IMR-90 (cell line): ENCODE results near the gene NOC2L. TPM values are rescaled to one million over a fixed set of nuclear protein-coding genes. Genes with fewer than 3 reads are reported as not detected.

ENCODE experiments used
- ATAC-seq: fragments of 200-7000 bp; cut with Tn5 transposase; 2 replicates; pipeline ENCODE4 v1.9.1; 2020; ENCODE audit warnings: low read depth, mild to moderate bottlenecking, moderate library complexity
- BruUV-seq: library from RNA; stranded (reverse); fragments of 400-500 nt; replicated peaks from 2 replicates; lab custom pipeline; 2021; lab: Mats Ljungman, UMichigan
- CTCF ChIA-PET: fragments of 300-600 bp; formaldehyde crosslinking; extraction: SDS; loops from one replicate; lab custom pipeline; 2021; ENCODE audit warnings: antibody characterized with exemption; lab: Yijun Ruan, JAX
- POLR2A ChIA-PET: fragments of 300-600 bp; sonication (Branson Sonifier 250); formaldehyde crosslinking; loops from one replicate; lab custom pipeline; 2022; ENCODE audit warnings: antibody characterized with exemption; ENCODE audit not compliant: unreplicated experiment; lab: Charles Lee
- DNase-seq: peaks from one replicate; pipeline ENCODE4 v3.0.0; 2013
- H2AFZ ChIP-seq: replicated peaks from 2 replicates; pipeline ENCODE3; 2013; ENCODE audit warnings: low read length, mild to moderate bottlenecking; ENCODE audit not compliant: poor library complexity
- H2AK5ac ChIP-seq: 2 replicates; pipeline ENCODE4 v1.6.1; 2013; ENCODE audit warnings: low read depth, low read length, inconsistent platforms
- H2AK9ac ChIP-seq: replicated peaks from 2 replicates; pipeline ENCODE3; 2013; ENCODE audit warnings: mild to moderate bottlenecking, low read depth, low read length, moderate library complexity; ENCODE audit not compliant: poor library complexity
- H2BK120ac ChIP-seq: 2 replicates; pipeline ENCODE4 v1.6.1; 2013; ENCODE audit warnings: low read depth, low read length, inconsistent platforms
- H2BK15ac ChIP-seq: 3 replicates; pipeline ENCODE4 v1.6.1; 2013; ENCODE audit warnings: low read depth, low read length, inconsistent platforms
- H2BK20ac ChIP-seq: 2 replicates; pipeline ENCODE4 v1.6.1; 2013; ENCODE audit warnings: low read depth, mild to moderate bottlenecking, inconsistent platforms, low read length, moderate library complexity
- H2BK5ac ChIP-seq: 2 replicates; pipeline ENCODE4 v1.6.1; 2013; ENCODE audit warnings: mild to moderate bottlenecking, low read depth, low read length, inconsistent platforms; ENCODE audit not compliant: poor library complexity, severe bottlenecking
- H3K14ac ChIP-seq: replicated peaks from 2 replicates; pipeline ENCODE4 v1.6.1; 2013; ENCODE audit warnings: low read depth, low read length, inconsistent platforms
- H3K18ac ChIP-seq: 2 replicates; pipeline ENCODE4 v1.6.1; 2013; ENCODE audit warnings: low read depth, low read length, control low read depth
- H3K23ac ChIP-seq: 2 replicates; pipeline ENCODE4 v1.6.1; 2013; ENCODE audit warnings: low read depth, low read length, inconsistent platforms
- H3K27ac ChIP-seq: 2 replicates; pipeline ENCODE4 v1.5.1; 2013; ENCODE audit warnings: mild to moderate bottlenecking, control low read depth, low read length; ENCODE audit not compliant: insufficient read depth
- H3K27me3 ChIP-seq: 2 replicates; pipeline ENCODE4 v1.6.1; 2013; ENCODE audit warnings: low read length; ENCODE audit not compliant: control insufficient read depth, insufficient read depth
- H3K36me3 ChIP-seq: 2 replicates; pipeline ENCODE4 v1.6.1; 2013; ENCODE audit warnings: low read length, mixed read lengths; ENCODE audit not compliant: control insufficient read depth, insufficient read depth
- H3K4ac ChIP-seq: 2 replicates; pipeline ENCODE4 v1.6.1; 2013; ENCODE audit warnings: low read depth, low read length, inconsistent platforms
- H3K4me1 ChIP-seq: 2 replicates; pipeline ENCODE4 v1.6.1; 2013; ENCODE audit warnings: low read length, mixed read lengths; ENCODE audit not compliant: control insufficient read depth, insufficient read depth
- H3K4me2 ChIP-seq: 2 replicates; pipeline ENCODE4 v1.6.1; 2013; ENCODE audit warnings: low read depth, mild to moderate bottlenecking, control low read depth, low read length, moderate library complexity
- H3K4me3 ChIP-seq: 2 replicates; pipeline ENCODE4 v1.5.1; 2013; ENCODE audit warnings: low read depth, mild to moderate bottlenecking, control low read depth, low read length, moderate library complexity; ENCODE audit not compliant: insufficient read depth
- H3K56ac ChIP-seq: 2 replicates; pipeline ENCODE4 v1.6.1; 2013; ENCODE audit warnings: low read length, inconsistent platforms; ENCODE audit not compliant: insufficient read depth; ENCODE audit errors: extremely low read depth
- H3K79me1 ChIP-seq, 2 experiments: 2 replicates each; pipeline ENCODE4 v1.6.1; 2013; ENCODE audit warnings: low read length in 2 of 2, inconsistent platforms in 1 of 2, low read depth in 1 of 2
- H3K9ac ChIP-seq: 2 replicates; pipeline ENCODE4 v1.6.1; 2013; ENCODE audit warnings: low read depth, low read length, control low read depth
- H3K9me1 ChIP-seq: 2 replicates; pipeline ENCODE4 v1.6.1; 2013; ENCODE audit warnings: low read length, inconsistent platforms; ENCODE audit not compliant: insufficient read depth
- H3K9me3 ChIP-seq: 2 replicates; pipeline ENCODE4 v1.6.1; 2013; ENCODE audit warnings: low read length; ENCODE audit not compliant: control insufficient read depth, insufficient read depth
- H4K20me1 ChIP-seq: 2 replicates; pipeline ENCODE4 v1.6.1; 2013; ENCODE audit warnings: low read length, inconsistent platforms; ENCODE audit not compliant: insufficient read depth
- H4K5ac ChIP-seq: 2 replicates; pipeline ENCODE4 v1.6.1; 2013; ENCODE audit warnings: mild to moderate bottlenecking, low read depth, low read length, control low read depth
- H4K8ac ChIP-seq, 2 experiments: 2 replicates each; pipeline ENCODE4 v1.6.1; 2013; ENCODE audit warnings: low read depth in 2 of 2, low read length in 2 of 2, control low read depth in 1 of 2, inconsistent platforms in 1 of 2
- H4K91ac ChIP-seq: 2 replicates; pipeline ENCODE4 v1.6.1; 2013; ENCODE audit warnings: low read depth, low read length, inconsistent platforms; ENCODE audit not compliant: insufficient read depth
- CTCF ChIP-seq: conservative IDR thresholded peaks from 2 replicates; pipeline ENCODE4 v1.5.1; 2012; ENCODE audit warnings: mild to moderate bottlenecking, low read depth, low read length, improper control_type of control experiment
- NFE2L2 ChIP-seq: fragments of 150-350 bp; IDR thresholded peaks from 2 replicates; pipeline ENCODE4 v1.6.1; 2016; ENCODE audit warnings: low read depth, mild to moderate bottlenecking, low read length
- POLR2A ChIP-seq: IDR thresholded peaks from 2 replicates; pipeline ENCODE4 v1.6.1; 2012; ENCODE audit warnings: mild to moderate bottlenecking, low read depth, low read length
- WGBS, 2 experiments: methylation state at CpG; one replicate each; pipeline versions ENCODE4 v1.1.5 to v1.1.7; 2013; ENCODE audit warnings: missing lambda C conversion rate in 2 of 2; ENCODE audit not compliant: insufficient read length in 1 of 2; ENCODE audit errors: extremely low coverage in 2 of 2; 5-methylcytosine and 5-hydroxymethylcytosine counted together
- dilution Hi-C: fragments of 300-500 bp; cut with HindIII; formaldehyde crosslinking; loops from one replicate; pipeline ENCODE4 v1.14.3; 2018; ENCODE audit warnings: low sequenced_read_pairs; ENCODE audit not compliant: unreplicated experiment
- in situ Hi-C: fragments of 300-500 bp; cut with MboI; formaldehyde crosslinking; loops from 3 replicates; pipeline ENCODE4 v1.14.3; 2019; ENCODE audit warnings: low sequenced_read_pairs, inconsistent platforms, mixed read lengths
- intact Hi-C: fragments of 100-400 bp; cut with micrococcal nuclease; formaldehyde crosslinking; loops from 2 replicates; pipeline ENCODE4 v1.10.0; 2022
- polyA plus RNA-seq, 3 experiments: library from polyadenylated mRNA; depleted of rRNA; stranded (reverse); fragments of >200 nt; gene quantifications; 2 replicates each; pipeline ENCODE4 v1.2.3, GENCODE V29; 2012; ENCODE audit warnings: low replicate concordance in 1 of 3
- total RNA-seq: library from RNA; depleted of rRNA; stranded (reverse); fragments of >200 nt; gene quantifications from 2 replicates; pipeline ENCODE4 v1.2.3, GENCODE V29; 2012

Gene NOC2L
- total and polyA plus RNA-seq, 2 of the 4 experiments (the other 2 are of a cell fraction): 74.2 to 106 TPM

- Histone ChIP-seq H3K18ac (peak overlapping the region; percentile 24; the same call in 1 of the 2 replicates), H3K4ac (no peak overlapping the region), H3K27ac (peak overlapping the region; percentile 23), H3K27me3 (no peaks in the 10 kb centered on the region), H2BK5ac (peak overlapping the region; percentile 76), H2AK5ac (no peak overlapping the region; the same call in none of the 2 replicates), H4K20me1 (peaks cover 3% of the 10 kb centered on the region), H2BK20ac (no peak overlapping the region), H4K5ac (0 out of 2 replicates have a peak overlapping the region, but pooled peaks have one; percentile 68), H3K56ac (no peak overlapping the region), H4K91ac (no peak overlapping the region), H3K9ac (peak overlapping the region; percentile 63), H2BK15ac (no peak overlapping the region), H3K9me3 (no peaks in the 10 kb centered on the region), H2BK120ac (peak overlapping the region; percentile 54; the same call in 1 of the 2 replicates), H4K8ac (peak overlapping the region; percentile 72 to 73; a peak in 3 of 4 replicates), H3K4me1 (peaks cover 15% of the 10 kb centered on the region), H3K79me1 (peaks cover 4 to 23% of the 10 kb centered on the region in 2 experiments; a peak in 2 of 4 replicates), H3K23ac (no peak overlapping the region; the same call in 1 of the 2 replicates), H3K14ac (no peak overlapping the region; the same call in 1 of the 2 replicates), H3K36me3 (peaks cover 2% of the 10 kb centered on the region; the same call in 1 of the 2 replicates), H3K4me3 (peak overlapping the region; percentile 59), H2AK9ac (no peak overlapping the region), H3K9me1 (peaks cover 5% of the 10 kb centered on the region), H2AFZ (peak overlapping the region; percentile 80), H3K4me2 (peak overlapping the region; percentile 65)
- ChIA-PET POLR2A (no interaction called here), CTCF (interaction anchor here (0.6 kb wide), 1 partner anchor 14 kb away, joined by 3 read pairs; no protein-coding TSS in a partner anchor)
- TF ChIP-seq CTCF (peak; percentile 19; the same call in 1 of the 2 replicates), NFE2L2 (no peak), POLR2A (peak; percentile 22)
- dilution Hi-C loops: no loop called here
- intact Hi-C loops: loop anchor here (2.0 to 5.0 kb wide), 2 partner anchors 16 to 32 kb away; partner anchors contain the start of gene NOC2L
- DNase-seq: peak; percentile 36
- no TSS peak for BruUV-seq
- 1% methylated on average over 77 of the region's 120 CpGs; no CpG with 5 or more reads in 1 of the 2 experiments for WGBS, 2 experiments
- in situ Hi-C loops: no loop called here
- ATAC-seq: peak; percentile 9
Measured at GRCh38 chr1:924656-925560, 34.1 kb downstream of the NOC2L start.
